Measurements from ENCODE around the gene TBL1X. TPM values are rescaled to one million over a fixed set of nuclear protein-coding genes. Genes with fewer than 3 reads are reported as not detected.

TBL1X gene
- total RNA-seq, 2 donors from 2014 or later: 16.3 to 18.9 TPM

DNA sequence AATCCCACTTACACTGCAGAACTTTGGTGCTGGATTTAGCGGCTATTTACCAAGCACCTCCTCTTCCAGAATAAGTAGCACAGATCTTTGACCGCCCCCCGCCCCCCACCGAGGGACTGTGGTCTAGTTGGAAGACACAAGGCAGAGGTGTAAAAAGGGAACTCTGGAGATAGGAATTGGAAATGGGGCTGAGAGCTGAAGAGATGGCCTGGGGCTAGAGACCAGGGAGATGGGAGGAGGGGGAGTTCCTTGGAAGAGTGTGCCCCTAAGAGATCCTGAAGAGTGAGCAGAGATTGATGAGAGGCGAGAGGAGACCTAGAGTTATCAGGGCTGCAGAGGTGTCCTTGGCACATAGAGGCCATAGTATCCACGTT, 55.3 kb downstream of the TBL1X start:
- intact Hi-C loops (cut with DNase I): no loop called here
- DNase-seq: no peak
- Histone ChIP-seq H3K36me3 (no peaks in the 10 kb centered on the region), H3K9ac (ENCODE audit: low read depth in 2 of 2, low read length in 2 of 2) (no peak overlapping the region), H3K27ac (no peak overlapping the region), H3K4me1 (no peaks in the 10 kb centered on the region), H3K4me3 (no peak overlapping the region), H3K27me3 (no peaks in the 10 kb centered on the region), H3K9me3 (no peaks in the 10 kb centered on the region)
- no peak for TF ChIP-seq CTCF (IDR thresholded peaks at IDR 0.05)

- H3K9me3 ChIP-seq: no peaks in the 10 kb centered on the region
- TF ChIP-seq CTCF (IDR thresholded peaks at IDR 0.05): no peak
- H3K27ac ChIP-seq: no peak overlapping the region
- no peak overlapping the region for H3K9ac ChIP-seq (ENCODE audit: low read depth in 2 of 2, low read length in 2 of 2)
- no peaks in the 10 kb centered on the region for H3K27me3 ChIP-seq
- no peak for DNase-seq
- intact Hi-C loops (cut with DNase I): no loop called here
- no peak overlapping the region for H3K4me3 ChIP-seq
- no peaks in the 10 kb centered on the region for H3K4me1 ChIP-seq
- H3K36me3 ChIP-seq: no peaks in the 10 kb centered on the region
Observed at GRCh38 chrX:9522378-9523155, 57.7 kb downstream of the TBL1X start.

DNA sequence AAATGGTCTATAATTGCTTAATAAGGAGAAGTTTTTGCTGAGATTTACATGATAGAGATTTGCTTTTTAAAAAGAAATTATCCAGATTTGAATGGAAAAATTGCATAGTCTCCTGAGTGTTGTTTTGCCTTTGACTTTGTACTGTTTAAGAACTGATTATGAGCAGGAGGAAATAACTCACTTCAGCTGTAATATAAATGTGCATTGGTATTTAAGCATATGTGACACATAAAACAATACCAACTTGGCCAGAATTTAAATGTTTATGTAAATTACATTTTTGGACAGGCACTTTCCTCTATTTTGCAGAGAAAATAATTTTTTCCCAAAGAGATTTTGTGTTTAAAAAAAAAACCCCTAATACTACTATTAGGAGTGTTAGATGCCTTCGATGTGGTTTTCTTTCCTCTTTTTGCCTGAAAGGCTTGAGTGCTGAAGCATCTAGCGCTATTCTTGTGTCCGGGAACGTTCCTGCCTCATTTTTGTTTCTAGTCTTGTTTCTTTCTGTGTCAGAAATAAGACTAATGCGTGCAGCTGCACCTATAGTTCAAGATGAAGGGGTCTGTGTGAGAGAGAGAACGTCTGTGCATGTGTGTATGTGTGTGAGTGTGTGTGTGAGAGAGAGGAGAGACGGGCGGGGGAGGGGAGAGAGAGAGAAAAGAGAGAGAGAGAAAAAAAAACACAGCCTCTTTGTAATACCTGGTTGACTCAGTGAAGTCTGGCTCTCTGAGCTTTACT, 60.8 kb downstream of the TBL1X start:
- Histone ChIP-seq H3K36me3 (no peaks in the 10 kb centered on the region), H3K9ac (ENCODE audit: low read depth in 2 of 2, low read length in 2 of 2) (no peak overlapping the region), H3K27ac (no peak overlapping the region), H3K9me3 (no peaks in the 10 kb centered on the region), H3K4me3 (no peak overlapping the region), H3K27me3 (no peaks in the 10 kb centered on the region), H3K4me1 (no peaks in the 10 kb centered on the region)
- DNase-seq: no peak
- no peak for TF ChIP-seq CTCF (IDR thresholded peaks at IDR 0.05)
- intact Hi-C loops (cut with DNase I): no loop called here

DNA sequence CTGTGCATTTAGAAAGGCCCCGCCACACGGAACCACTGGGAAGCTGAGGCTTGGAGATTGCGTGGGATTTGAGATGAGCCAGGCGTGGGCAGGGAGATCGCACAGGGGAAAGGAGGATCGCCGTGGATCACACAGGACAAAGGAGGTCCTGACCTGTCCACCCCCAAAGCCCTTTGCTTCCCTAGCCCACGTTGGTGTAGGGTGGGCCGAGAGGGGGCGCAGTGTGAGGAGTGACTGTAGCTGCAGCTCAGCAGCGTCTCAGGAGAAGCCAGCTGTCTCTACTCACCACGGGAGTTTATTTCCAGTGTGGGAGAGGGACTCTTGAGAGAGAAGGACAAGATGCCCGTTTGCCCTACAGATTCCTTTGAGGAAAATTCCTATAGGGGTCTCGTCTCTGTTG, 62.1 kb downstream of the TBL1X start:
- no peak overlapping the region for H3K9ac ChIP-seq (ENCODE audit: low read depth in 2 of 2, low read length in 2 of 2)
- H3K27ac ChIP-seq: no peak overlapping the region
- H3K27me3 ChIP-seq: no peaks in the 10 kb centered on the region
- no peaks in the 10 kb centered on the region for H3K4me1 ChIP-seq
- TF ChIP-seq CTCF (IDR thresholded peaks at IDR 0.05): no peak
- DNase-seq: no peak
- no peak overlapping the region for H3K4me3 ChIP-seq
- intact Hi-C loops (cut with DNase I): no loop called here
- H3K36me3 ChIP-seq: no peaks in the 10 kb centered on the region
- H3K9me3 ChIP-seq: no peaks in the 10 kb centered on the region

DNA sequence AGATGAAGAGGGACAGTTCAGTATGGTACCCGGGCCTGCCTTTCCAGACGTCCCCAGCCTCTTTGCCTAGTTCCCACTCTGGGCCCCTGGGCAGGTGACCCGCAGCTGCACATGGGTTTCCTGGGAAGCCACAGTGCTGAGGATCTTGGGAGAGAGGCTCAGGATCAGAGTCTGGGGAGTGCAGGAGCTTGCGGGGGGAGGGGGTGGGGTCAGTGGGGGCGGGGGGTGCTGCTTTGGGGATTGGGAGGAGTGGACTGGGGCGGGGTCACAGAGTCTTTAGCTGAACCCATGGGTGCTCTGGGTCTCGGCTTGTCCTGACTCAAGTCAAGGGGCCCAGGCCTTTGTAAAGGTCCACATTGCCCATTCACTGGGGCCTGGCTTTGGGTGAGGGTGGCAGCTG, 63.6 kb downstream of the TBL1X start:
- no peak for TF ChIP-seq CTCF (IDR thresholded peaks at IDR 0.05)
- Histone ChIP-seq H3K4me3 (no peak overlapping the region), H3K36me3 (no peaks in the 10 kb centered on the region), H3K27me3 (no peaks in the 10 kb centered on the region), H3K4me1 (no peaks in the 10 kb centered on the region), H3K9ac (ENCODE audit: low read depth in 2 of 2, low read length in 2 of 2) (no peak overlapping the region), H3K9me3 (no peaks in the 10 kb centered on the region), H3K27ac (no peak overlapping the region)
- intact Hi-C loops (cut with DNase I): no loop called here
- no peak for DNase-seq

Measured in colonic mucosa (tissue), 4 donors.